Fibroblast of pulmonary artery (primary cell): ENCODE measurements around the gene VSTM1.
"Not testable (repeated sequence)": the region's sequence is repeated elsewhere in the genome, so short reads cannot be mapped to it uniquely, and the experiment has no call there.

Experiments
- DNase-seq: peaks from one replicate; pipeline ENCODE4 v3.0.0-alpha.2; 2010; ENCODE audit warnings: low read depth
- H3K4me3 ChIP-seq: replicated peaks from 2 replicates; pipeline ENCODE4 v1.5.1; 2011; ENCODE audit warnings: low read depth, mild to moderate bottlenecking, control low read depth, low read length, moderate library complexity
- CTCF ChIP-seq: IDR thresholded peaks from 2 replicates; pipeline ENCODE4 v1.5.1; 2011; ENCODE audit warnings: mild to moderate bottlenecking, control low read depth, low read length, inconsistent platforms; ENCODE audit errors: missing control alignments

The VSTM1 gene

GRCh38 chr19:54104998-54105715 lies 41.5 kb upstream of the VSTM1 start:
- no peak for DNase-seq
- H3K4me3 ChIP-seq: no peak overlapping the region
- no peak for TF ChIP-seq CTCF

- peak within 1 kb of the TSS; percentile 99 for H3K4me3 ChIP-seq
- TF ChIP-seq CTCF: no peak
- DNase-seq: peak; percentile 99
These were observed 38.9 kb upstream of the VSTM1 start, which contains the start of gene NDUFA3 for GRCh38 chr19:54102421-54103169. NDUFA3 (plus strand) TSS chr19:54102855; CDS start chr19:54102879, 24 bp downstream.

- TF ChIP-seq CTCF: no peak
- DNase-seq: peak; percentile 18
- H3K4me3 ChIP-seq: no peak within 1 kb of the TSS
These were observed 36.9 kb upstream of the VSTM1 start, which contains the start of gene OSCAR for GRCh38 chr19:54100561-54100960. OSCAR (minus strand) TSS chr19:54100803; CDS start chr19:54100792, 11 bp downstream.

GRCh38 chr19:54099903-54100255 lies 36.2 kb upstream of the VSTM1 start:
- not testable (repeated sequence) for DNase-seq, H3K4me3 ChIP-seq

GRCh38 chr19:54099190-54099902 lies 35.6 kb upstream of the VSTM1 start:
- no peak for TF ChIP-seq CTCF
- DNase-seq: no peak
- H3K4me3 ChIP-seq: no peak overlapping the region

GRCh38 chr19:54096617-54097106 lies 33.0 kb upstream of the VSTM1 start:
- H3K4me3 ChIP-seq: peak overlapping the region; percentile 32
- peak; percentile 46 for TF ChIP-seq CTCF
- peak; percentile 54 for DNase-seq

GRCh38 chr19:54095859-54096616 lies 32.3 kb upstream of the VSTM1 start:
- DNase-seq: peak; percentile 48
- peak overlapping the region; percentile 33 for H3K4me3 ChIP-seq
